HG03139 (cell line): ENCODE measurements around the gene PDE1A.

Experiments used
- ATAC-seq: cut with Tn5 transposase; IDR thresholded peaks from one replicate; pipeline ENCODE4 v1.9.1; 2021; ENCODE audit not compliant: unreplicated experiment

The PDE1A gene

GRCh38 chr2:182359027-182359989 is 67.5 kb downstream of the PDE1A start:
- ATAC-seq, result no peak

GRCh38 chr2:182358601-182359000 is 68.2 kb downstream of the PDE1A start:
- no peak for ATAC-seq

- no peak for ATAC-seq
Measured at GRCh38 chr2:182355815-182356214, 71.0 kb downstream of the PDE1A start.

GRCh38 chr2:182351427-182351826 is 75.4 kb downstream of the PDE1A start:
- no peak for ATAC-seq

GRCh38 chr2:182349268-182349667 is 77.6 kb downstream of the PDE1A start:
- ATAC-seq, result no peak

- no peak for ATAC-seq
Measured at GRCh38 chr2:182345384-182345783, 81.5 kb downstream of the PDE1A start.

GRCh38 chr2:182330451-182331305 is 96.2 kb downstream of the PDE1A start:
- ATAC-seq, result no peak

GRCh38 chr2:182324665-182325064 is 102.2 kb downstream of the PDE1A start:
- no peak for ATAC-seq

- ATAC-seq, result no peak
Measured at GRCh38 chr2:182321096-182321495, 105.7 kb downstream of the PDE1A start.

- no peak for ATAC-seq
Measured at GRCh38 chr2:182319556-182320505, 107.0 kb downstream of the PDE1A start.

GRCh38 chr2:182318466-182319220 is 108.2 kb downstream of the PDE1A start:
- ATAC-seq, result no peak

- no peak for ATAC-seq
Measured at GRCh38 chr2:182316950-182317349, 109.9 kb downstream of the PDE1A start.

- no peak for ATAC-seq
Measured at GRCh38 chr2:182302972-182303371, 123.9 kb downstream of the PDE1A start.

GRCh38 chr2:182302174-182302573 is 124.7 kb downstream of the PDE1A start:
- no peak for ATAC-seq

- no peak for ATAC-seq
Measured at GRCh38 chr2:182301093-182301492, 125.7 kb downstream of the PDE1A start.

GRCh38 chr2:182300608-182301007 is 126.2 kb downstream of the PDE1A start:
- ATAC-seq, result no peak

GRCh38 chr2:182299632-182300031 is 127.2 kb downstream of the PDE1A start:
- ATAC-seq, result no peak

- no peak for ATAC-seq
Measured at GRCh38 chr2:182298456-182298855, 128.4 kb downstream of the PDE1A start.

- no peak for ATAC-seq
Measured at GRCh38 chr2:182291296-182291695, 135.5 kb downstream of the PDE1A start.

- ATAC-seq, result no peak
Measured at GRCh38 chr2:182283512-182283911, 143.3 kb downstream of the PDE1A start.
